Keratinocyte (primary cell): ENCODE results near the gene ZFPM1.

Experiments
- EZH2 ChIP-seq: IDR thresholded peaks from one replicate; pipeline ENCODE4 v1.6.1; 2012; ENCODE audit warnings: inconsistent platforms, mild to moderate bottlenecking, low read length, moderate library complexity
- TF ChIP-seq, protein P1 (sequence below), 3 experiments: IDR thresholded peaks in 1 of 3; conservative IDR thresholded peaks in 1 of 3; optimal IDR thresholded peaks in 1 of 3; 2 replicates in 2 of 3; 3 replicates in 1 of 3; pipeline versions ENCODE3 to v1.5.1; 2011; ENCODE audit warnings: low read length in 3 of 3, mild to moderate bottlenecking in 3 of 3, moderate library complexity in 2 of 3, control low read depth in 1 of 3, inconsistent platforms in 1 of 3; ENCODE audit not compliant: insufficient read depth in 2 of 3; ENCODE audit errors: extremely low read depth in 1 of 3

DNA sequence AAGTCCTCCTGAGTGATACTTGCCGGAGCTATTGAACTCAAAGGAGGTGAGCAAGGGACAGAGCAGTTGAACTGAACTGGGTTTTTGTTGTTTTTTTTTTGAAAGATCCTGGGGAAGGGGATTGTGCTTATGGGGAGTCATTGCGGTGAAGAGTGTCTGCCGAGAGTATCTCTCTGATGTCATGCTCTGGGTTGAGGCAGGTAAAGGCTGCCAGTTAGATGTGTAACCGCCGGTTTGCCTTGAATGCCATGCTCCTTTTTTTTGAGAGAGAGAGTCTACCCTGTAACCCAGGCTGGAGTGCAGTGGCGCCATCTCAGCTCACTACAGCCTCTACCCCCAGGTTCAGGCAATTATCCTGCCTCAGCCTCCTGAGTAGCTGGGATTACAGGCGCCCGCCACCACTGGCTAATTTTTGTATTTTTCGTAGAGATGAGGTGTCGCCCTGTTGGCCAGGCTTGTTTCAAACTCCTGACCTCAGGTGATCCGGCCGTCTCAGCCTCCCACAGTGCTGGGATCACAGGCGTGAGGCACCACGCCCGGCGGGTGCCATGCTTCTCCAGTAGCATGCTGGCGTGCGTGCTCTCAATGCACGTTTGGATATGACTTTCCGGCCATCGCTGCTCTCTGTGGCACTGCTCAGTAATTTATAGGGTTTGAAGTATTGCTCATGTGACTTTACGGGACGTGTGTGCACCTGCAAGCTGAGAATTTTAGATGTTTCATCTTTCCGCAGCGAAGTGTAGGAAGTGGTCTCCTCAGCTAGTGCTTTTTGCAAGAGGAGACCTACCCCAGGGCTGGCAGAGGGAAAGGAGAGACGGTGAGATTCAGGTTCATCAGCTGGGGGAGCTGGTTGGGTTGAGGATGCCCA lies 125.6 kb downstream of the ZFPM1 start:
- TF ChIP-seq, protein P1, sequence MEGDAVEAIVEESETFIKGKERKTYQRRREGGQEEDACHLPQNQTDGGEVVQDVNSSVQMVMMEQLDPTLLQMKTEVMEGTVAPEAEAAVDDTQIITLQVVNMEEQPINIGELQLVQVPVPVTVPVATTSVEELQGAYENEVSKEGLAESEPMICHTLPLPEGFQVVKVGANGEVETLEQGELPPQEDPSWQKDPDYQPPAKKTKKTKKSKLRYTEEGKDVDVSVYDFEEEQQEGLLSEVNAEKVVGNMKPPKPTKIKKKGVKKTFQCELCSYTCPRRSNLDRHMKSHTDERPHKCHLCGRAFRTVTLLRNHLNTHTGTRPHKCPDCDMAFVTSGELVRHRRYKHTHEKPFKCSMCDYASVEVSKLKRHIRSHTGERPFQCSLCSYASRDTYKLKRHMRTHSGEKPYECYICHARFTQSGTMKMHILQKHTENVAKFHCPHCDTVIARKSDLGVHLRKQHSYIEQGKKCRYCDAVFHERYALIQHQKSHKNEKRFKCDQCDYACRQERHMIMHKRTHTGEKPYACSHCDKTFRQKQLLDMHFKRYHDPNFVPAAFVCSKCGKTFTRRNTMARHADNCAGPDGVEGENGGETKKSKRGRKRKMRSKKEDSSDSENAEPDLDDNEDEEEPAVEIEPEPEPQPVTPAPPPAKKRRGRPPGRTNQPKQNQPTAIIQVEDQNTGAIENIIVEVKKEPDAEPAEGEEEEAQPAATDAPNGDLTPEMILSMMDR (optimal IDR thresholded peaks at IDR 0.05 in 1 of 3, IDR thresholded peaks at IDR 0.05 in 1 of 3, conservative IDR thresholded peaks at IDR 0.05 in 1 of 3; ENCODE audit: extremely low read depth in 1 of 3, insufficient read depth in 2 of 3, low read length in 3 of 3), result no peak
- TF ChIP-seq EZH2, result no peak
